HL-60 (cell line): ENCODE measurements around the gene MANF.

ENCODE experiments used
- DNase-seq, 2 experiments: peaks; one replicate each; pipeline ENCODE4 v3.0.0-alpha.2; 2010 to 2020; ENCODE audit warnings: low read depth in 1 of 2, low spot score in 1 of 2
- H3K27ac ChIP-seq: fragments of 250-450 bp; sonication (Bioruptor Pico); replicated peaks from 2 replicates; pipeline ENCODE4 v1.5.1; 2020; ENCODE audit warnings: mild to moderate bottlenecking, moderate library complexity
- H3K27me3 ChIP-seq: fragments of 250-450 bp; sonication (Bioruptor Pico); 2 replicates; pipeline ENCODE4 v1.5.1; 2021; ENCODE audit warnings: mild to moderate bottlenecking, moderate library complexity; ENCODE audit not compliant: insufficient read depth, poor library complexity, severe bottlenecking
- H3K4me3 ChIP-seq: replicated peaks from 2 replicates; pipeline ENCODE4 v1.5.1; 2011; ENCODE audit warnings: mild to moderate bottlenecking, control low read depth, low read length; ENCODE audit not compliant: insufficient read depth
- GABPA ChIP-seq: IDR thresholded peaks from 2 replicates; pipeline ENCODE4 v1.6.1; 2012; ENCODE audit warnings: low read depth
- POLR2AphosphoS5 ChIP-seq: IDR thresholded peaks from 2 replicates; pipeline ENCODE4 v1.6.1; 2012; ENCODE audit warnings: low read depth
- REST ChIP-seq: IDR thresholded peaks from 2 replicates; pipeline ENCODE4 v1.6.1; 2012; ENCODE audit warnings: low read depth; ENCODE audit not compliant: insufficient replicate concordance
- SPI1 ChIP-seq: IDR thresholded peaks from 2 replicates; pipeline ENCODE4 v1.6.1; 2012; ENCODE audit warnings: low read depth, mild to moderate bottlenecking, borderline replicate concordance
- TF ChIP-seq, protein P1 (sequence below): IDR thresholded peaks from one replicate; pipeline ENCODE4 v1.5.1; 2011; ENCODE audit warnings: low read length, control low read depth, inconsistent platforms; ENCODE audit not compliant: insufficient read depth

The MANF gene

GRCh38 chr3:51434110-51434509 is 49.0 kb downstream of the MANF start:
- no peak for DNase-seq
- TF ChIP-seq SPI1 (no peak), POLR2AphosphoS5 (no peak), GABPA (no peak), REST (no peak)
- TF ChIP-seq, protein P1, sequence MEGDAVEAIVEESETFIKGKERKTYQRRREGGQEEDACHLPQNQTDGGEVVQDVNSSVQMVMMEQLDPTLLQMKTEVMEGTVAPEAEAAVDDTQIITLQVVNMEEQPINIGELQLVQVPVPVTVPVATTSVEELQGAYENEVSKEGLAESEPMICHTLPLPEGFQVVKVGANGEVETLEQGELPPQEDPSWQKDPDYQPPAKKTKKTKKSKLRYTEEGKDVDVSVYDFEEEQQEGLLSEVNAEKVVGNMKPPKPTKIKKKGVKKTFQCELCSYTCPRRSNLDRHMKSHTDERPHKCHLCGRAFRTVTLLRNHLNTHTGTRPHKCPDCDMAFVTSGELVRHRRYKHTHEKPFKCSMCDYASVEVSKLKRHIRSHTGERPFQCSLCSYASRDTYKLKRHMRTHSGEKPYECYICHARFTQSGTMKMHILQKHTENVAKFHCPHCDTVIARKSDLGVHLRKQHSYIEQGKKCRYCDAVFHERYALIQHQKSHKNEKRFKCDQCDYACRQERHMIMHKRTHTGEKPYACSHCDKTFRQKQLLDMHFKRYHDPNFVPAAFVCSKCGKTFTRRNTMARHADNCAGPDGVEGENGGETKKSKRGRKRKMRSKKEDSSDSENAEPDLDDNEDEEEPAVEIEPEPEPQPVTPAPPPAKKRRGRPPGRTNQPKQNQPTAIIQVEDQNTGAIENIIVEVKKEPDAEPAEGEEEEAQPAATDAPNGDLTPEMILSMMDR, result no peak
- no peak overlapping the region for H3K4me3 ChIP-seq

GRCh38 chr3:51434746-51435327 is 49.7 kb downstream of the MANF start:
- H3K27me3 ChIP-seq, result no peaks in the 10 kb centered on the region
- H3K4me3 ChIP-seq, result no peak overlapping the region
- TF ChIP-seq GABPA (no peak), POLR2AphosphoS5 (no peak), REST (no peak), SPI1 (no peak)
- TF ChIP-seq, protein P1, result peak; percentile 74
- no peak overlapping the region for H3K27ac ChIP-seq
- peak; percentile 52 to 64 for DNase-seq

More at GRCh38 chr3:51434110-51434509, 49.0 kb downstream of the MANF start:
- H3K27ac ChIP-seq, result no peak overlapping the region
- no peaks in the 10 kb centered on the region for H3K27me3 ChIP-seq

- no peak overlapping the region for H3K27ac ChIP-seq
- H3K27me3 ChIP-seq, result no peaks in the 10 kb centered on the region
- DNase-seq, result no peak
- H3K4me3 ChIP-seq, result no peak overlapping the region
- TF ChIP-seq POLR2AphosphoS5 (no peak), SPI1 (no peak), REST (no peak), GABPA (no peak)
- TF ChIP-seq, protein P1, result no peak
These were observed 52.0 kb downstream of the MANF start for GRCh38 chr3:51436998-51437639.
